PC-9 (cell line): ENCODE results near the gene SORT1.

Experiments
- CTCF ChIP-seq: fragments of 200-600 bp; sonication (generic); conservative IDR thresholded peaks from 2 replicates; pipeline ENCODE4 v1.6.1; 2017; ENCODE audit warnings: mixed run types, antibody characterized with exemption, mild to moderate bottlenecking, moderate library complexity
- EZH2 ChIP-seq: fragments of 200-600 bp; sonication (generic); IDR thresholded peaks from 2 replicates; pipeline ENCODE4 v1.8.0; 2017; ENCODE audit warnings: antibody characterized with exemption, low read depth

- TF ChIP-seq CTCF (no peak), EZH2 (no peak)
Observed at GRCh38 chr1:109385417-109385816, 12.3 kb downstream of the SORT1 start.
